H1 (cell line): ENCODE results near the gene CLPX. TPM values are rescaled to one million over a fixed set of nuclear protein-coding genes. Genes with fewer than 3 reads are reported as not detected.

Experiments used
- HDAC2 ChIP-seq, 2 experiments: fragments of 300-600 bp in 1 of 2; sonication (generic) in 1 of 2; IDR thresholded peaks; 2 replicates each; pipeline ENCODE4 v1.6.1; 2011 to 2012; ENCODE audit warnings: low read depth in 2 of 2, low read length in 2 of 2, mild to moderate bottlenecking in 2 of 2, moderate library complexity in 2 of 2, borderline replicate concordance in 1 of 2, inconsistent platforms in 1 of 2
- SIX5 ChIP-seq: IDR thresholded peaks from 2 replicates; pipeline ENCODE4 v1.6.1; 2011; ENCODE audit warnings: mild to moderate bottlenecking, low read depth, low read length
- SP1 ChIP-seq: IDR thresholded peaks from 2 replicates; pipeline ENCODE4 v1.6.1; 2011; ENCODE audit warnings: low read depth, low read length
- SRF ChIP-seq: IDR thresholded peaks from 2 replicates; pipeline ENCODE4 v1.6.1; 2011; ENCODE audit warnings: mild to moderate bottlenecking, low read depth, low read length, moderate library complexity
- TBP ChIP-seq: IDR thresholded peaks from 2 replicates; pipeline ENCODE4 v1.6.1; 2011; ENCODE audit warnings: low read depth, low read length, improper control_type of control experiment
- polyA plus RNA-seq, 7 experiments: library from polyadenylated mRNA; depleted of rRNA in 3 of 7; stranded (reverse) in 5 of 7; unstranded in 2 of 7; fragments of >200 nt in 5 of 7; fragments of 200-250 nt in 2 of 7; gene quantifications; 1 replicate in 5 of 7; 2 replicates in 1 of 7; 4 replicates in 1 of 7; pipeline versions ENCODE4 v1.2.1 to v1.2.3, GENCODE V29; 2011 to 2013; ENCODE audit warnings: missing spikeins in 2 of 7, mixed read lengths in 2 of 7
- total RNA-seq: library from RNA; stranded (reverse); fragmentation: NEBNext Ultra II Directional; extraction: Animal tissue kit (Norgen Biotek cat#: 25700); gene quantifications from 2 replicates; pipeline ENCODE4 v1.2.1, GENCODE V29; 2021
- TF ChIP-seq, protein P1 (sequence below): fragments of 300-600 bp; sonication (generic); IDR thresholded peaks from 2 replicates; pipeline ENCODE4 v1.7.1; 2012; ENCODE audit warnings: low read length, moderate library complexity, mild to moderate bottlenecking, inconsistent platforms; ENCODE audit not compliant: insufficient replicate concordance

Gene CLPX
- total and polyA plus RNA-seq, 2 of the 8 experiments (the other 6 are each of a cell fraction or from before 2014, with no cell fraction given), result 10.5 to 53.6 TPM

DNA sequence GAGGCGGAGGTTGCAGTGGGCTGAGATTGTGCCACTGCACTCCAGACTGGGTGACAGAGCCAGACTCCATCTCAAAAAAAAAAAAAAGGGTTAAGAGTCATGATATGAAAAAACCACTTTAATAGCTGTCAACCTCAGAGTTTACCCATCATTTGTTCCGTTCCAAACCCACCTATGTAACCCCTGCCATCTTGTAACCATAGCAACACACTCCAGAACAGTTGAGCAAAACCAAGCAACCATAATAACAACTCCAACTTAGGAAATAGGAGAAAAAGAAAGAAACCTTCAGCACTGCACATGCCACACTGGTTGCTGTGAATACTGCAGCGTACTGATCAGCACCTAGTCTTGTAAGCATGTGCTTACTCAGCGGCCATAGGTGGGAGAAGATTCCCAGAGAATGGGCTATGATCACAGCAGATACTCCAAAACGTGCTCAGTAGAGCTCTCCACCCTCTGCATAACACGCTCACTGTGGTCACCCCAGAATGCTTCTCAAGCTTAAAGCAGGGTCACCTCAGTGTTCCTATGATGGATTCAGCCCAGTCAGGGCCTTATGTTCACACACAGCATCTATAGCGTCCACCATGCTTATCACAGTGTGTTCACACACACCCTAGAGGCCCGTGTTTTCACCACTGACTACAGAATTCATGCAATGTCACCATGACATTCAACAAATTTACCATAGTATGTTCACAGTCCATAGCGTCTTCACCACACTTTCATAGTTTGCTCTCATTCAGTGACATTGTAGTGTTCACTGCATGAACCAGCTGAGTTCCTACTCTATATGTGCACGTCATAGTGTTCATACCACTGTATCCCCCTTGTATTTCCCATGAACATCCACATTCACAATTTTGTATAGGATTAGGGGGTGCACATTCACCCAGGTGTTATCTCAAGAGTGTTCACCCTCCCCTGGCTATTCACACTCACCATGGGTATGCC lies 32.7 kb upstream of the CLPX start (continued):
- TF ChIP-seq, protein P1, sequence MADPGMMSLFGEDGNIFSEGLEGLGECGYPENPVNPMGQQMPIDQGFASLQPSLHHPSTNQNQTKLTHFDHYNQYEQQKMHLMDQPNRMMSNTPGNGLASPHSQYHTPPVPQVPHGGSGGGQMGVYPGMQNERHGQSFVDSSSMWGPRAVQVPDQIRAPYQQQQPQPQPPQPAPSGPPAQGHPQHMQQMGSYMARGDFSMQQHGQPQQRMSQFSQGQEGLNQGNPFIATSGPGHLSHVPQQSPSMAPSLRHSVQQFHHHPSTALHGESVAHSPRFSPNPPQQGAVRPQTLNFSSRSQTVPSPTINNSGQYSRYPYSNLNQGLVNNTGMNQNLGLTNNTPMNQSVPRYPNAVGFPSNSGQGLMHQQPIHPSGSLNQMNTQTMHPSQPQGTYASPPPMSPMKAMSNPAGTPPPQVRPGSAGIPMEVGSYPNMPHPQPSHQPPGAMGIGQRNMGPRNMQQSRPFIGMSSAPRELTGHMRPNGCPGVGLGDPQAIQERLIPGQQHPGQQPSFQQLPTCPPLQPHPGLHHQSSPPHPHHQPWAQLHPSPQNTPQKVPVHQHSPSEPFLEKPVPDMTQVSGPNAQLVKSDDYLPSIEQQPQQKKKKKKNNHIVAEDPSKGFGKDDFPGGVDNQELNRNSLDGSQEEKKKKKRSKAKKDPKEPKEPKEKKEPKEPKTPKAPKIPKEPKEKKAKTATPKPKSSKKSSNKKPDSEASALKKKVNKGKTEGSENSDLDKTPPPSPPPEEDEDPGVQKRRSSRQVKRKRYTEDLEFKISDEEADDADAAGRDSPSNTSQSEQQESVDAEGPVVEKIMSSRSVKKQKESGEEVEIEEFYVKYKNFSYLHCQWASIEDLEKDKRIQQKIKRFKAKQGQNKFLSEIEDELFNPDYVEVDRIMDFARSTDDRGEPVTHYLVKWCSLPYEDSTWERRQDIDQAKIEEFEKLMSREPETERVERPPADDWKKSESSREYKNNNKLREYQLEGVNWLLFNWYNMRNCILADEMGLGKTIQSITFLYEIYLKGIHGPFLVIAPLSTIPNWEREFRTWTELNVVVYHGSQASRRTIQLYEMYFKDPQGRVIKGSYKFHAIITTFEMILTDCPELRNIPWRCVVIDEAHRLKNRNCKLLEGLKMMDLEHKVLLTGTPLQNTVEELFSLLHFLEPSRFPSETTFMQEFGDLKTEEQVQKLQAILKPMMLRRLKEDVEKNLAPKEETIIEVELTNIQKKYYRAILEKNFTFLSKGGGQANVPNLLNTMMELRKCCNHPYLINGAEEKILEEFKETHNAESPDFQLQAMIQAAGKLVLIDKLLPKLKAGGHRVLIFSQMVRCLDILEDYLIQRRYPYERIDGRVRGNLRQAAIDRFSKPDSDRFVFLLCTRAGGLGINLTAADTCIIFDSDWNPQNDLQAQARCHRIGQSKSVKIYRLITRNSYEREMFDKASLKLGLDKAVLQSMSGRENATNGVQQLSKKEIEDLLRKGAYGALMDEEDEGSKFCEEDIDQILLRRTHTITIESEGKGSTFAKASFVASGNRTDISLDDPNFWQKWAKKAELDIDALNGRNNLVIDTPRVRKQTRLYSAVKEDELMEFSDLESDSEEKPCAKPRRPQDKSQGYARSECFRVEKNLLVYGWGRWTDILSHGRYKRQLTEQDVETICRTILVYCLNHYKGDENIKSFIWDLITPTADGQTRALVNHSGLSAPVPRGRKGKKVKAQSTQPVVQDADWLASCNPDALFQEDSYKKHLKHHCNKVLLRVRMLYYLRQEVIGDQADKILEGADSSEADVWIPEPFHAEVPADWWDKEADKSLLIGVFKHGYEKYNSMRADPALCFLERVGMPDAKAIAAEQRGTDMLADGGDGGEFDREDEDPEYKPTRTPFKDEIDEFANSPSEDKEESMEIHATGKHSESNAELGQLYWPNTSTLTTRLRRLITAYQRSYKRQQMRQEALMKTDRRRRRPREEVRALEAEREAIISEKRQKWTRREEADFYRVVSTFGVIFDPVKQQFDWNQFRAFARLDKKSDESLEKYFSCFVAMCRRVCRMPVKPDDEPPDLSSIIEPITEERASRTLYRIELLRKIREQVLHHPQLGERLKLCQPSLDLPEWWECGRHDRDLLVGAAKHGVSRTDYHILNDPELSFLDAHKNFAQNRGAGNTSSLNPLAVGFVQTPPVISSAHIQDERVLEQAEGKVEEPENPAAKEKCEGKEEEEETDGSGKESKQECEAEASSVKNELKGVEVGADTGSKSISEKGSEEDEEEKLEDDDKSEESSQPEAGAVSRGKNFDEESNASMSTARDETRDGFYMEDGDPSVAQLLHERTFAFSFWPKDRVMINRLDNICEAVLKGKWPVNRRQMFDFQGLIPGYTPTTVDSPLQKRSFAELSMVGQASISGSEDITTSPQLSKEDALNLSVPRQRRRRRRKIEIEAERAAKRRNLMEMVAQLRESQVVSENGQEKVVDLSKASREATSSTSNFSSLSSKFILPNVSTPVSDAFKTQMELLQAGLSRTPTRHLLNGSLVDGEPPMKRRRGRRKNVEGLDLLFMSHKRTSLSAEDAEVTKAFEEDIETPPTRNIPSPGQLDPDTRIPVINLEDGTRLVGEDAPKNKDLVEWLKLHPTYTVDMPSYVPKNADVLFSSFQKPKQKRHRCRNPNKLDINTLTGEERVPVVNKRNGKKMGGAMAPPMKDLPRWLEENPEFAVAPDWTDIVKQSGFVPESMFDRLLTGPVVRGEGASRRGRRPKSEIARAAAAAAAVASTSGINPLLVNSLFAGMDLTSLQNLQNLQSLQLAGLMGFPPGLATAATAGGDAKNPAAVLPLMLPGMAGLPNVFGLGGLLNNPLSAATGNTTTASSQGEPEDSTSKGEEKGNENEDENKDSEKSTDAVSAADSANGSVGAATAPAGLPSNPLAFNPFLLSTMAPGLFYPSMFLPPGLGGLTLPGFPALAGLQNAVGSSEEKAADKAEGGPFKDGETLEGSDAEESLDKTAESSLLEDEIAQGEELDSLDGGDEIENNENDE, result no peak
- TF ChIP-seq SP1, result no peak
- TF ChIP-seq SIX5, result no peak
- no peak for TF ChIP-seq SRF
- no peak for TF ChIP-seq TBP
- TF ChIP-seq HDAC2 (IDR thresholded peaks at IDR 0.05; ENCODE audit: borderline replicate concordance in 1 of 2, low read depth in 2 of 2, low read length in 2 of 2), result no peak
